GM18498 (cell line): ENCODE data around the gene MARVELD2.
"Not testable (repeated sequence)": the region's sequence is repeated elsewhere in the genome, so short reads cannot be mapped to it uniquely, and the experiment has no call there.

ENCODE experiments used
- ATAC-seq: cut with Tn5 transposase; IDR thresholded peaks from one replicate; pipeline ENCODE4 v1.9.1; 2021; ENCODE audit warnings: mild to moderate bottlenecking, moderate library complexity; ENCODE audit not compliant: unreplicated experiment

The MARVELD2 gene

GRCh38 chr5:69414885-69415583, at the start of gene MARVELD2:
TSS of gene MARVELD2 (plus strand) at chr5:69415116. CDS start at chr5:69419386, 4,270 bp downstream.
- ATAC-seq: peak; percentile 68

- no peak for ATAC-seq
Observed at GRCh38 chr5:69367697-69368279, 47.1 kb upstream of the MARVELD2 start.

- ATAC-seq: no peak
Observed at GRCh38 chr5:69368458-69369339, 46.2 kb upstream of the MARVELD2 start.

GRCh38 chr5:69369340-69370121, 45.4 kb upstream of the MARVELD2 start, which contains the start of the genes AK6, RAD17 and TAF9:
TSS of gene AK6 (minus strand) at chr5:69369520. CDS start at chr5:69369490, 30 bp downstream.
TSS of gene RAD17 (plus strand) at chr5:69369818. CDS start at chr5:69372209, 2,391 bp downstream.
TSS of gene TAF9 (minus strand) at chr5:69369520. CDS start at chr5:69365737, 3,783 bp downstream.
- ATAC-seq: peak; percentile 93

- not testable (repeated sequence) for ATAC-seq
Observed at GRCh38 chr5:69370335-69370734, 44.6 kb upstream of the MARVELD2 start.

GRCh38 chr5:69372394-69372793, 42.5 kb upstream of the MARVELD2 start:
- ATAC-seq: no peak

- ATAC-seq: peak; percentile 81
Observed at GRCh38 chr5:69374911-69375446, 39.9 kb upstream of the MARVELD2 start.

- ATAC-seq: no peak
Observed at GRCh38 chr5:69378376-69378775, 36.5 kb upstream of the MARVELD2 start.

- ATAC-seq: no peak
Observed at GRCh38 chr5:69404659-69405330, 10.1 kb upstream of the MARVELD2 start.

GRCh38 chr5:69415584-69415958, 655 bp downstream of the MARVELD2 start:
- no peak for ATAC-seq

- no peak for ATAC-seq
Observed at GRCh38 chr5:69416180-69416579, 1.3 kb downstream of the MARVELD2 start.

- ATAC-seq: no peak
Observed at GRCh38 chr5:69416699-69417098, 1.8 kb downstream of the MARVELD2 start.

- no peak for ATAC-seq
Observed at GRCh38 chr5:69418554-69418953, 3.6 kb downstream of the MARVELD2 start.

- no peak for ATAC-seq
Observed at GRCh38 chr5:69431424-69432303, 16.7 kb downstream of the MARVELD2 start.

GRCh38 chr5:69432412-69433206, 17.7 kb downstream of the MARVELD2 start:
- peak; percentile 74 for ATAC-seq

GRCh38 chr5:69435276-69435884, 20.5 kb downstream of the MARVELD2 start:
- not testable (repeated sequence) for ATAC-seq

GRCh38 chr5:69444127-69444754, 29.3 kb downstream of the MARVELD2 start:
- no peak for ATAC-seq
